ENCODE results near the gene TMX2.
A peak's percentile ranks its signal among the peaks of the same experiment; 100 is the strongest.

TMX2 gene

GRCh38 chr11:57751676-57752253, 39.4 kb downstream of the TMX2 start, which contains the start of gene BTBD18:
Gene BTBD18, minus strand, starts transcription at chr11:57751819. Its CDS starts 631 bp downstream, at chr11:57751188.
- Histone ChIP-seq H3K9ac (ENCODE audit: low read depth, low read length) (no peak within 1 kb of the TSS), H3K36me3 (ENCODE audit: insufficient read depth, low read length) (no peaks in the 10 kb centered on the region), H3K27me3 (ENCODE audit: control insufficient read depth, insufficient read depth, low read length) (no peaks in the 10 kb centered on the region), H3K9me3 (replicated peaks; ENCODE audit: low read length) (no peaks in the 10 kb centered on the region), H3K4me3 (ENCODE audit: low read length) (no peak within 1 kb of the TSS), H3K4me2 (ENCODE audit: low read length) (no peak within 1 kb of the TSS), H3K4me1 (ENCODE audit: control insufficient read depth, insufficient read depth, low read length) (no peaks in the 10 kb centered on the region)

GRCh38 chr11:57752954-57753353, 40.6 kb downstream of the TMX2 start:
- Histone ChIP-seq H3K4me3 (ENCODE audit: low read length) (no peak overlapping the region), H3K4me1 (ENCODE audit: control insufficient read depth, insufficient read depth, low read length) (no peaks in the 10 kb centered on the region), H3K9ac (ENCODE audit: low read depth, low read length) (no peak overlapping the region), H3K27me3 (ENCODE audit: control insufficient read depth, insufficient read depth, low read length) (no peaks in the 10 kb centered on the region), H3K4me2 (ENCODE audit: low read length) (no peak overlapping the region), H3K36me3 (ENCODE audit: insufficient read depth, low read length) (no peaks in the 10 kb centered on the region), H3K9me3 (replicated peaks; ENCODE audit: low read length) (no peaks in the 10 kb centered on the region)

- no peak overlapping the region for H3K4me3 ChIP-seq (ENCODE audit: low read length)
- H3K4me2 ChIP-seq (ENCODE audit: low read length), result no peak overlapping the region
- H3K9me3 ChIP-seq (replicated peaks; ENCODE audit: low read length), result no peaks in the 10 kb centered on the region
- H3K27me3 ChIP-seq (ENCODE audit: control insufficient read depth, insufficient read depth, low read length), result no peaks in the 10 kb centered on the region
- no peaks in the 10 kb centered on the region for H3K36me3 ChIP-seq (ENCODE audit: insufficient read depth, low read length)
- peaks cover 3% of the 10 kb centered on the region for H3K4me1 ChIP-seq (ENCODE audit: control insufficient read depth, insufficient read depth, low read length)
- no peak overlapping the region for H3K9ac ChIP-seq (ENCODE audit: low read depth, low read length)
These were observed 45.8 kb downstream of the TMX2 start for GRCh38 chr11:57758174-57758573.

- Histone ChIP-seq H3K4me2 (ENCODE audit: low read length) (peak within 1 kb of the TSS; percentile 84), H3K4me3 (ENCODE audit: low read length) (peak within 1 kb of the TSS; percentile 89), H3K27me3 (ENCODE audit: control insufficient read depth, insufficient read depth, low read length) (no peaks in the 10 kb centered on the region), H3K9me3 (replicated peaks; ENCODE audit: low read length) (no peaks in the 10 kb centered on the region), H3K36me3 (ENCODE audit: insufficient read depth, low read length) (no peaks in the 10 kb centered on the region), H3K4me1 (ENCODE audit: control insufficient read depth, insufficient read depth, low read length) (peaks cover 21% of the 10 kb centered on the region), H3K9ac (ENCODE audit: low read depth, low read length) (peak within 1 kb of the TSS; percentile 97)
These were observed 49.2 kb downstream of the TMX2 start, which contains the start of gene CTNND1 for GRCh38 chr11:57761301-57762234. Gene CTNND1, plus strand, starts transcription at chr11:57761802. Its CDS starts 29,677 bp downstream, at chr11:57791479.

GRCh38 chr11:57762235-57762861, 50.0 kb downstream of the TMX2 start:
- peak overlapping the region; percentile 97 for H3K9ac ChIP-seq (ENCODE audit: low read depth, low read length)

GRCh38 chr11:57763568-57763967, 51.2 kb downstream of the TMX2 start:
- peak overlapping the region; percentile 97 for H3K9ac ChIP-seq (ENCODE audit: low read depth, low read length)

More at GRCh38 chr11:57762235-57762861, 50.0 kb downstream of the TMX2 start:
- Histone ChIP-seq H3K36me3 (ENCODE audit: insufficient read depth, low read length) (no peaks in the 10 kb centered on the region), H3K4me3 (ENCODE audit: low read length) (peak overlapping the region; percentile 89), H3K9me3 (replicated peaks; ENCODE audit: low read length) (no peaks in the 10 kb centered on the region), H3K4me1 (ENCODE audit: control insufficient read depth, insufficient read depth, low read length) (peaks cover 21% of the 10 kb centered on the region), H3K27me3 (ENCODE audit: control insufficient read depth, insufficient read depth, low read length) (no peaks in the 10 kb centered on the region), H3K4me2 (ENCODE audit: low read length) (peak overlapping the region; percentile 84)

GRCh38 chr11:57764021-57764420, 51.6 kb downstream of the TMX2 start:
- Histone ChIP-seq H3K36me3 (ENCODE audit: insufficient read depth, low read length) (no peaks in the 10 kb centered on the region), H3K4me2 (ENCODE audit: low read length) (peak overlapping the region; percentile 84), H3K4me1 (ENCODE audit: control insufficient read depth, insufficient read depth, low read length) (peaks cover 21% of the 10 kb centered on the region), H3K9me3 (replicated peaks; ENCODE audit: low read length) (no peaks in the 10 kb centered on the region), H3K9ac (ENCODE audit: low read depth, low read length) (peak overlapping the region; percentile 97), H3K4me3 (ENCODE audit: low read length) (peak overlapping the region; percentile 89), H3K27me3 (ENCODE audit: control insufficient read depth, insufficient read depth, low read length) (no peaks in the 10 kb centered on the region)

More at GRCh38 chr11:57763568-57763967, 51.2 kb downstream of the TMX2 start:
- Histone ChIP-seq H3K4me1 (ENCODE audit: control insufficient read depth, insufficient read depth, low read length) (peaks cover 21% of the 10 kb centered on the region), H3K4me2 (ENCODE audit: low read length) (peak overlapping the region; percentile 84), H3K9me3 (replicated peaks; ENCODE audit: low read length) (no peaks in the 10 kb centered on the region), H3K36me3 (ENCODE audit: insufficient read depth, low read length) (no peaks in the 10 kb centered on the region), H3K27me3 (ENCODE audit: control insufficient read depth, insufficient read depth, low read length) (no peaks in the 10 kb centered on the region), H3K4me3 (ENCODE audit: low read length) (peak overlapping the region; percentile 89)

GRCh38 chr11:57764566-57764965, 52.2 kb downstream of the TMX2 start:
- H3K9ac ChIP-seq (ENCODE audit: low read depth, low read length), result peak overlapping the region; percentile 97
- H3K4me1 ChIP-seq (ENCODE audit: control insufficient read depth, insufficient read depth, low read length), result peaks cover 21% of the 10 kb centered on the region
- no peaks in the 10 kb centered on the region for H3K9me3 ChIP-seq (replicated peaks; ENCODE audit: low read length)
- no peaks in the 10 kb centered on the region for H3K27me3 ChIP-seq (ENCODE audit: control insufficient read depth, insufficient read depth, low read length)
- H3K4me3 ChIP-seq (ENCODE audit: low read length), result peak overlapping the region; percentile 89
- H3K36me3 ChIP-seq (ENCODE audit: insufficient read depth, low read length), result no peaks in the 10 kb centered on the region
- peak overlapping the region; percentile 84 for H3K4me2 ChIP-seq (ENCODE audit: low read length)

GRCh38 chr11:57764972-57765371, 52.6 kb downstream of the TMX2 start:
- peak overlapping the region; percentile 84 for H3K4me2 ChIP-seq (ENCODE audit: low read length)
- H3K4me1 ChIP-seq (ENCODE audit: control insufficient read depth, insufficient read depth, low read length), result peaks cover 21% of the 10 kb centered on the region
- H3K27me3 ChIP-seq (ENCODE audit: control insufficient read depth, insufficient read depth, low read length), result no peaks in the 10 kb centered on the region
- H3K9me3 ChIP-seq (replicated peaks; ENCODE audit: low read length), result no peaks in the 10 kb centered on the region
- H3K4me3 ChIP-seq (ENCODE audit: low read length), result peak overlapping the region; percentile 89
- H3K36me3 ChIP-seq (ENCODE audit: insufficient read depth, low read length), result no peaks in the 10 kb centered on the region
- H3K9ac ChIP-seq (ENCODE audit: low read depth, low read length), result peak overlapping the region; percentile 97

- no peaks in the 10 kb centered on the region for H3K36me3 ChIP-seq (ENCODE audit: insufficient read depth, low read length)
- no peak overlapping the region for H3K4me2 ChIP-seq (ENCODE audit: low read length)
- no peak overlapping the region for H3K9ac ChIP-seq (ENCODE audit: low read depth, low read length)
- H3K27me3 ChIP-seq (ENCODE audit: control insufficient read depth, insufficient read depth, low read length), result no peaks in the 10 kb centered on the region
- H3K4me3 ChIP-seq (ENCODE audit: low read length), result no peak overlapping the region
- H3K4me1 ChIP-seq (ENCODE audit: control insufficient read depth, insufficient read depth, low read length), result peaks cover 21% of the 10 kb centered on the region
- no peaks in the 10 kb centered on the region for H3K9me3 ChIP-seq (replicated peaks; ENCODE audit: low read length)
These were observed 58.4 kb downstream of the TMX2 start for GRCh38 chr11:57770793-57771192.

GRCh38 chr11:57771365-57771764, 59.0 kb downstream of the TMX2 start:
- no peaks in the 10 kb centered on the region for H3K27me3 ChIP-seq (ENCODE audit: control insufficient read depth, insufficient read depth, low read length)
- H3K4me3 ChIP-seq (ENCODE audit: low read length), result no peak overlapping the region
- H3K9ac ChIP-seq (ENCODE audit: low read depth, low read length), result no peak overlapping the region
- H3K9me3 ChIP-seq (replicated peaks; ENCODE audit: low read length), result no peaks in the 10 kb centered on the region
- H3K4me1 ChIP-seq (ENCODE audit: control insufficient read depth, insufficient read depth, low read length), result peaks cover 26% of the 10 kb centered on the region
- H3K36me3 ChIP-seq (ENCODE audit: insufficient read depth, low read length), result no peaks in the 10 kb centered on the region
- no peak overlapping the region for H3K4me2 ChIP-seq (ENCODE audit: low read length)
